Naive B cell (primary cell): Measurements from ENCODE around the gene HAUS5. TPM values are rescaled to one million over a fixed set of nuclear protein-coding genes. Genes with fewer than 3 reads are reported as not detected.

Source experiments
- ATAC-seq, 2 donors: fragments of 150-1000 bp; cut with Tn5 transposase; 2 replicates each; pipeline ENCODE4 v1.10.0; 2021; ENCODE audit warnings: low read depth in 2 of 2, mild to moderate bottlenecking in 2 of 2, moderate library complexity in 2 of 2
- DNase-seq: peaks from one replicate; pipeline ENCODE4 v3.0.0; 2022
- H3K27ac Mint-ChIP-seq, 6 donors: one replicate each; pipeline ENCODE4 v1.8.0; 2020 to 2022; ENCODE audit warnings: mild to moderate bottlenecking in 6 of 6, mixed read lengths in 6 of 6, moderate library complexity in 5 of 6, inconsistent platforms in 2 of 6
- H3K27me3 Mint-ChIP-seq, 3 donors: one replicate each; pipeline ENCODE4 v1.8.0; 2021 to 2022; ENCODE audit warnings: mixed read lengths in 3 of 3, mild to moderate bottlenecking in 1 of 3
- H3K36me3 Mint-ChIP-seq, 2 donors: one replicate each; pipeline ENCODE4 v1.8.0; 2020 to 2022; ENCODE audit warnings: mixed read lengths in 2 of 2, inconsistent platforms in 1 of 2, mild to moderate bottlenecking in 1 of 2
- H3K4me1 Mint-ChIP-seq, 3 donors: one replicate each; pipeline ENCODE4 v1.8.0; 2020 to 2022; ENCODE audit warnings: mixed read lengths in 3 of 3, inconsistent platforms in 1 of 3, mild to moderate bottlenecking in 1 of 3, moderate library complexity in 1 of 3
- H3K4me3 Mint-ChIP-seq, 8 donors: one replicate each; pipeline ENCODE4 v1.8.0; 2020 to 2022; ENCODE audit warnings: mild to moderate bottlenecking in 8 of 8, mixed read lengths in 8 of 8, moderate library complexity in 8 of 8, inconsistent platforms in 2 of 8
- H3K9me3 Mint-ChIP-seq, 7 donors: one replicate each; pipeline ENCODE4 v1.8.0; 2020 to 2022; ENCODE audit warnings: mixed read lengths in 7 of 7, mild to moderate bottlenecking in 5 of 7, inconsistent platforms in 2 of 7, moderate library complexity in 1 of 7
- polyA plus RNA-seq, 6 donors: library from polyadenylated mRNA; unstranded; fragments of 300-500 nt; fragmentation: Illumina TruSeq; gene quantifications; one replicate each; pipeline ENCODE4 v1.2.3, GENCODE V29; 2021; ENCODE audit warnings: low read depth in 6 of 6

Gene HAUS5
- polyA plus RNA-seq, 6 donors from 2014 or later = 6.7 to 9.8 (median 8.6) TPM

DNA sequence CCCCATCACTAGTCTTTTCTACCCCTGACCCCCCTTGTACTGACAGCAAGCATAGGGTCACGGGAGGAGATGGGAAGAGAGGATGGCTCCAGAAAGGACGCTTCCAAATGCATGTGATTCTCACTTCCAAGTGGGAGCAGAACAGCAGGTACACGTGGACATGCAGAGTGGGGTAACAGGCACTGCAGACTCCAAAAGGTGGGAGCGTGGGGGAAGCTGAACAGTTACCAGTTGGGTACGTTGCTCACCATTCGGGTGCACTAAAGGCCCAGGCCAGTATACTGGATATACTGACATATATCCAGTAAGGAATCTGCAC lies 26.7 kb downstream of the HAUS5 start:
- H3K27ac Mint-ChIP-seq = no peak overlapping the region
- peak overlapping the region in 1 of 8 donors; percentile 25 for H3K4me3 Mint-ChIP-seq
- H3K36me3 Mint-ChIP-seq = peaks cover 4 to 13% of the 10 kb centered on the region in 2 donors
- ATAC-seq (no peak), DNase-seq (no peak)
- no peaks in the 10 kb centered on the region for H3K27me3 Mint-ChIP-seq
- H3K4me1 Mint-ChIP-seq = peaks cover 7 to 19% (median 13%) of the 10 kb centered on the region in 3 donors
- no peaks in the 10 kb centered on the region for H3K9me3 Mint-ChIP-seq

GRCh38 chr19:35639863-35640262 lies 27.3 kb downstream of the HAUS5 start:
- ATAC-seq (no peak), DNase-seq (no peak)
- Mint-ChIP-seq H3K9me3 (no peaks in the 10 kb centered on the region), H3K4me3 (peak overlapping the region in 1 of 8 donors; percentile 25), H3K36me3 (peaks cover 4 to 13% of the 10 kb centered on the region in 2 donors), H3K4me1 (peaks cover 12 to 24% (median 18%) of the 10 kb centered on the region in 3 donors), H3K27ac (no peak overlapping the region), H3K27me3 (no peaks in the 10 kb centered on the region)

GRCh38 chr19:35641515-35642151 lies 29.1 kb downstream of the HAUS5 start, which contains the start of gene ETV2:
ETV2 (plus strand) TSS chr19:35641745; CDS start chr19:35642461, 716 bp downstream.
- H3K4me3 Mint-ChIP-seq = peak within 1 kb of the TSS in 7 of 8 donors; percentile 45 to 95 (median 86)
- no peaks in the 10 kb centered on the region for H3K27me3 Mint-ChIP-seq
- H3K27ac Mint-ChIP-seq = peak within 1 kb of the TSS in 5 of 6 donors; percentile 6 to 78 (median 52)
- peaks cover 0 to 2% of the 10 kb centered on the region in 2 donors for H3K36me3 Mint-ChIP-seq
- no peaks in the 10 kb centered on the region for H3K9me3 Mint-ChIP-seq
- peak; percentile 37 for DNase-seq
- ATAC-seq = no peak
- H3K4me1 Mint-ChIP-seq = peaks cover 20 to 36% (median 22%) of the 10 kb centered on the region in 3 donors

DNA sequence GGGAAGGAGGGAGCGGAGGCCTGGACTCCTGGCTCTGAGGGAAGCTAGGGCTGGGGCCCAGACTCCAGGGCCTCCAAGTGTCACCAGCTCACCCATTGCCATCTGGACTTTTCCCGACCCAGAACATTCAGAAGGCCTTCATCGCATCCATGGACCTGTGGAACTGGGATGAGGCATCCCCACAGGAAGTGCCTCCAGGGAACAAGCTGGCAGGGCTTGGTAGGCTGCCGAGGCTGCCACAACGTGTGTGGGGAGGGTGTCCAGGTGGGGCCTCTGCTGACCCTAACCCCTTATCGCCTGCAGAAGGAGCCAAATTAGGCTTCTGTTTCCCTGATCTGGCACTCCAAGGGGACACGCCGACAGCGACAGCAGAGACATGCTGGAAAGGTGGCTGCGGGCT lies 29.8 kb downstream of the HAUS5 start:
- H3K4me1 Mint-ChIP-seq = peaks cover 20 to 40% (median 22%) of the 10 kb centered on the region in 3 donors
- H3K27ac Mint-ChIP-seq = peak overlapping the region in 3 of 6 donors; percentile 13 to 78 (median 52)
- H3K27me3 Mint-ChIP-seq = no peaks in the 10 kb centered on the region
- no peaks in the 10 kb centered on the region for H3K9me3 Mint-ChIP-seq
- DNase-seq (no peak), ATAC-seq (no peak)
- H3K36me3 Mint-ChIP-seq = no peaks in the 10 kb centered on the region
- peak overlapping the region in 6 of 8 donors; percentile 69 to 95 (median 88) for H3K4me3 Mint-ChIP-seq

DNA sequence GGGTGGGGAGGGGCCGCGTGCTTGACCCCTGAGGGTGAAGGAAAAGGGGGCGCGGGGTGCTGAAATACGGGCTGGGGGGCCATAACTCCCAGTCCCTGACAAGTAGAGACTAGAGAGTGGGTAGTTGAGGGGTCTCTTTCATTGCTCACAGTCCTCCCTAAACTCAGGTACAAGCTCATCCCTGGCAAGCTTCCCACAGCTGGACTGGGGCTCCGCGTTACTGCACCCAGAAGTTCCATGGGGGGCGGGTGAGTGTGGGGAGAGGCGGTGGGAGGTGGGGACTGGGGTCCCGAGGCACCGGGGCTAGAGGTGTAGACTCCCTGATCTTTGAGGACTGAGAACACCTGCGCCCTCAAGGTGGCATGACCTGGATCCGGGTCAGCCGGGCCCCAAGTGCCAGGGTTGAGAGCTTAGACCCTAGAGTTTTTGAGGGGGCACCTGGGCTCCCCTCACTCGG lies 30.3 kb downstream of the HAUS5 start:
- Mint-ChIP-seq H3K9me3 (no peaks in the 10 kb centered on the region), H3K27ac (peak overlapping the region in 3 of 6 donors; percentile 13 to 79 (median 78)), H3K36me3 (no peaks in the 10 kb centered on the region), H3K4me3 (peak overlapping the region; percentile 66 to 95 (median 90)), H3K27me3 (no peaks in the 10 kb centered on the region), H3K4me1 (peaks cover 20 to 44% (median 22%) of the 10 kb centered on the region in 3 donors)
- ATAC-seq = no peak
- DNase-seq = no peak

DNA sequence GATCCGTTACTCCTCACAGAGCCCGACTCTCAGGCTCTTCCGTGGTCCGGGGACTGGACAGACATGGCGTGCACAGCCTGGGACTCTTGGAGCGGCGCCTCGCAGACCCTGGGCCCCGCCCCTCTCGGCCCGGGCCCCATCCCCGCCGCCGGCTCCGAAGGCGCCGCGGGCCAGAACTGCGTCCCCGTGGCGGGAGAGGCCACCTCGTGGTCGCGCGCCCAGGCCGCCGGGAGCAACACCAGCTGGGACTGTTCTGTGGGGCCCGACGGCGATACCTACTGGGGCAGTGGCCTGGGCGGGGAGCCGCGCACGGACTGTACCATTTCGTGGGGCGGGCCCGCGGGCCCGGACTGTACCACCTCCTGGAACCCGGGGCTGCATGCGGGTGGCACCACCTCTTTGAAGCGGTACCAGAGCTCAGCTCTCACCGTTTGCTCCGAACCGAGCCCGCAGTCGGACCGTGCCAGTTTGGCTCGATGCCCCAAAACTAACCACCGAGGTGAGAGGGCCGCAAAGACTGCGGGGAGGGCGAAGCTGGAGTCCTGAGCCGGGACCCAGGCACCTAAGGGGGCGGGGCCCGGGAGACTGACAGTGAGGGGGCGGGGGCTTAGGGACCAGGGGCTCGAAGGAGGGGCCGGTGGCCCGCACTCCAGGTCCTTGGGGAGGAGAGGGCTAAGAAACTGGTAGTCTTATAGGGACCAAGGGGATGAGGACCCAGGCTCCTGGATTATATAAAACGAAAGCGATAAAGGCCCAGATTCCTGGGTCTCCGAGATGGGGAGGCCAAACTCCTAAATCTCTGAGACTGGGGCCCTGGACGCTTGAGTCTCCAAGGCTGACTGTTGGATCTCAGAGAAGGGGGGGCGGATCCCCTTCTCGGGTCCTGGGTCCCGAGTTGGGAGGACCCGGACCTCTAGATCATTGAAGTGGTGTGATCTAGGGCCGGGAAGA lies 31.0 kb downstream of the HAUS5 start:
- H3K36me3 Mint-ChIP-seq = no peaks in the 10 kb centered on the region
- H3K9me3 Mint-ChIP-seq = no peaks in the 10 kb centered on the region
- H3K27ac Mint-ChIP-seq = peak overlapping the region in 5 of 6 donors; percentile 53 to 93 (median 75)
- peak overlapping the region; percentile 78 to 95 (median 91) for H3K4me3 Mint-ChIP-seq
- peaks cover 24 to 51% (median 26%) of the 10 kb centered on the region in 3 donors for H3K4me1 Mint-ChIP-seq
- ATAC-seq = peak; percentile 49 to 51
- DNase-seq = peak; percentile 81
- no peaks in the 10 kb centered on the region for H3K27me3 Mint-ChIP-seq

GRCh38 chr19:35644206-35644986 lies 31.9 kb downstream of the HAUS5 start:
- peak; percentile 92 for DNase-seq
- no peaks in the 10 kb centered on the region for H3K27me3 Mint-ChIP-seq
- H3K4me3 Mint-ChIP-seq = peak overlapping the region; percentile 78 to 95 (median 91)
- H3K27ac Mint-ChIP-seq = peak overlapping the region; percentile 53 to 93 (median 76)
- H3K36me3 Mint-ChIP-seq = no peaks in the 10 kb centered on the region
- H3K9me3 Mint-ChIP-seq = no peaks in the 10 kb centered on the region
- peaks cover 30 to 60% (median 34%) of the 10 kb centered on the region in 3 donors for H3K4me1 Mint-ChIP-seq
- peak; percentile 75 to 79 for ATAC-seq

DNA sequence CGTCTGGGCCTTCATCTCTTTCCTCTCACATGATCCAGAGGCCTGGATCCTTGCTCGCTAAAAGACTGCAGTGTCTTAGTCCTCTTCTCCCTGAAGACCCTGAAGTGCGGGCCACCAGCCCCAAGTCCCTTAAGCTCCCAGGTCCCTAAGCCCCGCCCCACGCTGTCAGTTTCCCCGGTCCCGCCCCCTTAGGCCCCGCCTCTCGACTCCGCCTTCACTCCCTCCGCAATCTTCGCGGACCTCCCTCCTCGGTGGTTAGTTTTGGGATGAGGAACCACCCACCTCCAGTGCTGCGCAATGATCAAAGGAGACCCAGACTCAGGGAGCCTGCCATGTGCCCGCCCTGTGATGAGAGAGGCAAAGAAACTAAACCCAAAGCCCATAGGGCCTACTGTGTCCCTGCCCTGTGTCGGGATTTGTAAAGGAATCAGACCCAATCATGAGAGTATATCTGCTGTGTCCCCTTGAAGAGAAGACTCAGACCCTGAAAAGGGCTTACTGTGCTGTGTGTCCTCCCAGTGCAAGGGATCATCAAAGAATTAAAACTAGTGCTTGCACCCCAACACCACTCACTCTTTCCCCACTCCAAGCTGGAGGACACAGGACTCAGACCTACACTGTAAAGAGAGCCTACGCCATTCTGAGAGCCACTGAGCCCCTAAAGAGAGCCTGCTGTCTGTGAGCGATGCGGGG lies 32.6 kb downstream of the HAUS5 start:
- no peaks in the 10 kb centered on the region for H3K9me3 Mint-ChIP-seq
- peak overlapping the region in 4 of 6 donors; percentile 75 to 93 (median 76) for H3K27ac Mint-ChIP-seq
- H3K27me3 Mint-ChIP-seq = no peaks in the 10 kb centered on the region
- H3K36me3 Mint-ChIP-seq = no peaks in the 10 kb centered on the region
- DNase-seq (peak; percentile 48), ATAC-seq (no peak)
- H3K4me3 Mint-ChIP-seq = peak overlapping the region; percentile 78 to 95 (median 91)
- H3K4me1 Mint-ChIP-seq = peaks cover 30 to 65% (median 34%) of the 10 kb centered on the region in 3 donors

- H3K27me3 Mint-ChIP-seq = no peaks in the 10 kb centered on the region
- no peaks in the 10 kb centered on the region for H3K36me3 Mint-ChIP-seq
- no peak overlapping the region for H3K27ac Mint-ChIP-seq
- H3K9me3 Mint-ChIP-seq = no peaks in the 10 kb centered on the region
- H3K4me1 Mint-ChIP-seq = peaks cover 33 to 70% (median 36%) of the 10 kb centered on the region in 3 donors
- ATAC-seq = no peak
- DNase-seq = no peak
- peak overlapping the region in 6 of 8 donors; percentile 78 to 95 (median 90) for H3K4me3 Mint-ChIP-seq
These were observed 33.4 kb downstream of the HAUS5 start for GRCh38 chr19:35645680-35646511.

DNA sequence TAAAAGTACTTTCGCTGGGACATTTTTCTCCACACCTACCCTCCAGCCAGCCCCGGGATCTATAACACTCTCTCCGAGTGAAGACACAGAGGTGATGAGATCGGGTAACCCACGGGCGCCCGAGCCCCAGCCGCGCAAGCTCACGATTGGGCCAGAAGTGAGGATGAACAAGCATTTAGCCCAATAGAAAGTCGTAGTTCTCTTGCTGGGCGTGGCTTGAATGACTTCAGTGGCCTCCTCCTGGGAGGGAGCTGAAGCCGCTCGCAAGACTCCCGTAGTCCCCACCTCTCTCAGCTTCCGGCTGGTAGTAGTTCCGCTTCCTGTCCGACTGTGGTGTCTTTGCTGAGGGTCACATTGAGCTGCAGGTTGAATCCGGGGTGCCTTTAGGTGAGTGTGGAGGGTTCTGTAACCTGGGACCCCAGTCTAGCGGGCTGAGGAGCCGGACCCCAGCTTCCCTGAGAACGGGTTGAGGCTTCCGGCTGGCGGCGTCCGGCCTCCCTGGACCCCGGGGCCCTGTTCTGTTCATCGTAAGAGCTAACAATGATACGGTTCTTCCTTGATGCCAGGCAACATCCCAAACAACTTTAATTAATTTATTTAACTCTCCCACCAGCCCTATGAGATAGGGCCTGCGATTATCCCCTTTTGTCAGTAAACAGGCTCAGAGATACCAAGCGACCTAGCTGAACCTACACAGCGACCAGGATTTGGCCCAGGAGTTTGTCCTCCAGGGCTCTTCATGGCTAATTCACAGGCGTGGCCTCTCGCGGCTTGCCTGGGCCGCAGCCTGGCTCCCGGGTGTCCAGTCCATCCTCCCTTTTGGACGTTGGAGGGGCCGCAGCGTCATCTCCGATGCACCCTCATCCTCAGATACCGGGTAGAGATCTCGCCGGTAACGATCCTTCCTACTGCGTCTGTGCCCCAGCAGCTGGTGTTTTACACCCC lies 35.8 kb downstream of the HAUS5 start, which contains the start of gene COX6B1:
COX6B1 (plus strand) TSS at position 307 of the 945 bp plus-strand sequence. CDS start 2,921 bp downstream, outside the sequence.
- DNase-seq (peak; percentile 91), ATAC-seq (peak; percentile 70 to 73)
- no peaks in the 10 kb centered on the region for H3K9me3 Mint-ChIP-seq
- H3K4me1 Mint-ChIP-seq = peaks cover 35 to 58% (median 41%) of the 10 kb centered on the region in 3 donors
- no peaks in the 10 kb centered on the region for H3K36me3 Mint-ChIP-seq
- peak within 1 kb of the TSS; percentile 91 to 100 (median 97) for H3K4me3 Mint-ChIP-seq
- no peaks in the 10 kb centered on the region for H3K27me3 Mint-ChIP-seq
- H3K27ac Mint-ChIP-seq = peak within 1 kb of the TSS; percentile 94 to 97 (median 96)

DNA sequence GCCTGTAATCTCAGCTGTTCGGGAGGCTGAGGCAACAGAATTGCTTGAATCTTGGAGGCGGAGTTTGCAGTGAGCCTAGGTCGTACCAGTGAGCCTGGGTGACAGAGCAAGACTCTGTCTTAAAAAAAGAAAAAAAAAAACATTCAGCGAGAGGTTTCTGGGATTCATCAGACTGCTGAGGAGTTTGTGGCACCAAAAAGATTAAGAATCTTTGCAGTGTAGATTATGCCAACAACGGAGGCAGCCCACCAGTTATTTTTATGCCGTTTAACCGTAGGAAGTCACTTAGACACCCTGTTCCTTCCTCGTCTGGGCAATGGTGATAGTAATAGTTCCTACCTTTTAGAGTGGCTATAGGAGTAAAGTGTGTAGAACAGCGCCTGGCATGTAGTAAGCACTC lies 38.0 kb downstream of the HAUS5 start:
- H3K27me3 Mint-ChIP-seq = no peaks in the 10 kb centered on the region
- no peaks in the 10 kb centered on the region for H3K9me3 Mint-ChIP-seq
- ATAC-seq = no peak
- peak overlapping the region in 3 of 8 donors; percentile 9 to 100 (median 45) for H3K4me3 Mint-ChIP-seq
- DNase-seq = no peak
- peaks cover 4% of the 10 kb centered on the region in 2 donors for H3K36me3 Mint-ChIP-seq
- H3K4me1 Mint-ChIP-seq = peaks cover 21 to 52% (median 23%) of the 10 kb centered on the region in 3 donors
- peak overlapping the region in 1 of 6 donors; percentile 76 for H3K27ac Mint-ChIP-seq
